ENCODE data around the gene GABRR2.

The GABRR2 gene

DNA sequence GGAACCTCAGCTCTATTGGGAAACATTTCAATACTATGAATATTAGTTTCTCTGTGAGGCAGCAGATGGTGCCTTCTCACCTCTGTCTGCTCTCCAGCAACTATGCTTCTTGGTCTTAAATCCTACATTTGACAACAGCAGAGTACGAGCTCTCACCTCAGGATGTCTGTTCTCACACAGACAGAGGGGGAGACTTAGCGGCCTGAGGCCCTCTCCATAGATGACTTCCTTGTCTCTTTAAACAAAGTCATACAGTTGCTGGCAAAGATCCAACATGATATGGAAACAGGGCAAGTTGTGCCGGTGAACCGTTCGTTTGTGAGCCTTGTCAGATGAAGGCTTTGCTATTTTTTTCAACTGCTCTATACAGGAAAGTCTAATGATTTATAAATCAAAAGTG is 54.3 kb downstream of the GABRR2 start:
- Histone ChIP-seq H2AFZ (ENCODE audit: low read depth, low read length, severe bottlenecking) (no peak overlapping the region), H3F3A (ENCODE audit: insufficient read depth) (no peaks in the 10 kb centered on the region), H3K9me3 (ENCODE audit: insufficient read depth, low read length) (no peaks in the 10 kb centered on the region), H3K4me2 (ENCODE audit: low read depth, low read length, poor library complexity, severe bottlenecking) (no peak overlapping the region), H3K27ac (ENCODE audit: low read depth, low read length) (no peak overlapping the region), H3K9me2 (replicated peaks; ENCODE audit: insufficient read depth, low read length) (no peaks in the 10 kb centered on the region), H4K20me1 (ENCODE audit: low read depth, low read length) (no peaks in the 10 kb centered on the region), H3K4me3 (ENCODE audit: insufficient read depth, low read length, poor library complexity, severe bottlenecking) (no peak overlapping the region), H3K27me3 (ENCODE audit: low read length) (no peaks in the 10 kb centered on the region), H3K36me3 (ENCODE audit: low read length) (no peaks in the 10 kb centered on the region), H3K79me2 (ENCODE audit: insufficient read depth, low read length) (no peaks in the 10 kb centered on the region), H3K9ac (ENCODE audit: low read length) (no peak overlapping the region)
- TF ChIP-seq EZH2phosphoT487 (conservative IDR thresholded peaks at IDR 0.05; ENCODE audit: low read length) = no peak
- TF ChIP-seq, protein P1, sequence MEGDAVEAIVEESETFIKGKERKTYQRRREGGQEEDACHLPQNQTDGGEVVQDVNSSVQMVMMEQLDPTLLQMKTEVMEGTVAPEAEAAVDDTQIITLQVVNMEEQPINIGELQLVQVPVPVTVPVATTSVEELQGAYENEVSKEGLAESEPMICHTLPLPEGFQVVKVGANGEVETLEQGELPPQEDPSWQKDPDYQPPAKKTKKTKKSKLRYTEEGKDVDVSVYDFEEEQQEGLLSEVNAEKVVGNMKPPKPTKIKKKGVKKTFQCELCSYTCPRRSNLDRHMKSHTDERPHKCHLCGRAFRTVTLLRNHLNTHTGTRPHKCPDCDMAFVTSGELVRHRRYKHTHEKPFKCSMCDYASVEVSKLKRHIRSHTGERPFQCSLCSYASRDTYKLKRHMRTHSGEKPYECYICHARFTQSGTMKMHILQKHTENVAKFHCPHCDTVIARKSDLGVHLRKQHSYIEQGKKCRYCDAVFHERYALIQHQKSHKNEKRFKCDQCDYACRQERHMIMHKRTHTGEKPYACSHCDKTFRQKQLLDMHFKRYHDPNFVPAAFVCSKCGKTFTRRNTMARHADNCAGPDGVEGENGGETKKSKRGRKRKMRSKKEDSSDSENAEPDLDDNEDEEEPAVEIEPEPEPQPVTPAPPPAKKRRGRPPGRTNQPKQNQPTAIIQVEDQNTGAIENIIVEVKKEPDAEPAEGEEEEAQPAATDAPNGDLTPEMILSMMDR (IDR thresholded peaks at IDR 0.05; ENCODE audit: insufficient read depth, low read length, poor library complexity, severe bottlenecking) = no peak

DNA sequence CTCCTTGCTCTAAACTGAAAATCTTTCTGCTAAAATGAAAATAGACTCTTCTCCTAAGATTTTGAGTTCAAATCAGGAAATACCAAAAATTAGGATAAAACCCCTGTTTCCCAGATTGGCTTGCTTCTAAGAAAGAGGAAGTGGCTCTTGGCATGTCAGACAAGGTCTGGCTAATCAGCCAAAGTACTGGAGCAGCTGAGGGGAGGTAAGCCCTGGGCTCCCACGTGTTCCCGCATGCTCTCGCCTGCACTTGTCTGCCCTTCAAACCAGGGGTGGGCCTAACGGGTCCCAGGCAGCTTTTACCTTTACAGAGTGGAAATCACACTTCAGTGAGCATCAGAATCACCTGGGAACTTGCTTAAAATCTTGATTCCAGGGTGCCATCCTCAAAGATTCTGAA is 54.8 kb downstream of the GABRR2 start:
- Histone ChIP-seq H3K4me2 (ENCODE audit: low read depth, low read length, poor library complexity, severe bottlenecking) (no peak overlapping the region), H3K4me3 (ENCODE audit: insufficient read depth, low read length, poor library complexity, severe bottlenecking) (no peak overlapping the region), H3K79me2 (ENCODE audit: insufficient read depth, low read length) (no peaks in the 10 kb centered on the region), H2AFZ (ENCODE audit: low read depth, low read length, severe bottlenecking) (no peak overlapping the region), H3F3A (ENCODE audit: insufficient read depth) (no peaks in the 10 kb centered on the region), H3K9me3 (ENCODE audit: insufficient read depth, low read length) (no peaks in the 10 kb centered on the region), H3K27me3 (ENCODE audit: low read length) (no peaks in the 10 kb centered on the region), H3K9ac (ENCODE audit: low read length) (no peak overlapping the region), H3K27ac (ENCODE audit: low read depth, low read length) (no peak overlapping the region), H3K9me2 (replicated peaks; ENCODE audit: insufficient read depth, low read length) (no peaks in the 10 kb centered on the region), H3K36me3 (ENCODE audit: low read length) (no peaks in the 10 kb centered on the region), H4K20me1 (ENCODE audit: low read depth, low read length) (no peaks in the 10 kb centered on the region)
- TF ChIP-seq, protein P1 (IDR thresholded peaks at IDR 0.05; ENCODE audit: insufficient read depth, low read length, poor library complexity, severe bottlenecking) = no peak
- no peak for TF ChIP-seq EZH2phosphoT487 (conservative IDR thresholded peaks at IDR 0.05; ENCODE audit: low read length)

DNA sequence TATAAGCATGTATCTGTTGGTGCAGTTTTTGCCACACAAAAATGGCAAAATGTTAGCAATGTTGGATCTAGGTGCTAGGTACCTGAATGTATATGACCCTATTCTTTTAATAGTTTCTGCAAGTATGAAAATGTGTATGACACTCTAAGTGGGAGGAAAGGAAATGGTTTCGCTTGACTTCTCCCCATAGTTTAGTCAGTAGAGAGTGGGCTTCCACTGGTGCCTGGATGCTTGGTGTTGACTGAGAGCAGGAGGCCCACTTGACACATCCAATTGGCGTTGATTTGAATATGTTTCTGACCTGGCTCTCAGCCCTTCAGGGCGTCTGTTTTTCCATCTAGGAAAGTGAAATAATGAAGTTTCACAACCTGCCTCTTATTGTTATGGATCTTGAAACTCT is 56.2 kb downstream of the GABRR2 start:
- no peaks in the 10 kb centered on the region for H3K79me2 ChIP-seq (ENCODE audit: insufficient read depth, low read length)
- H2AFZ ChIP-seq (ENCODE audit: low read depth, low read length, severe bottlenecking) = no peak overlapping the region
- H3K9ac ChIP-seq (ENCODE audit: low read length) = no peak overlapping the region
- no peaks in the 10 kb centered on the region for H4K20me1 ChIP-seq (ENCODE audit: low read depth, low read length)
- H3K27ac ChIP-seq (ENCODE audit: low read depth, low read length) = no peak overlapping the region
- no peak for TF ChIP-seq EZH2phosphoT487 (conservative IDR thresholded peaks at IDR 0.05; ENCODE audit: low read length)
- TF ChIP-seq, protein P1 (IDR thresholded peaks at IDR 0.05; ENCODE audit: insufficient read depth, low read length, poor library complexity, severe bottlenecking) = no peak
- no peak overlapping the region for H3K4me2 ChIP-seq (ENCODE audit: low read depth, low read length, poor library complexity, severe bottlenecking)
- H3K36me3 ChIP-seq (ENCODE audit: low read length) = no peaks in the 10 kb centered on the region
- no peaks in the 10 kb centered on the region for H3K27me3 ChIP-seq (ENCODE audit: low read length)
- no peaks in the 10 kb centered on the region for H3F3A ChIP-seq (ENCODE audit: insufficient read depth)
- H3K9me3 ChIP-seq (ENCODE audit: insufficient read depth, low read length) = no peaks in the 10 kb centered on the region
- H3K4me3 ChIP-seq (ENCODE audit: insufficient read depth, low read length, poor library complexity, severe bottlenecking) = no peak overlapping the region
- H3K9me2 ChIP-seq (replicated peaks; ENCODE audit: insufficient read depth, low read length) = no peaks in the 10 kb centered on the region
